NCI-H2227 (cell line): ENCODE results near the gene MX1.

ENCODE experiments used
- DNase-seq: peaks from one replicate; lab custom pipeline; 2025; ENCODE audit not compliant: unreplicated experiment; lab: John Stamatoyannopoulos, UW

The MX1 gene

GRCh38 chr21:41458559-41458958, 32.5 kb downstream of the MX1 start:
- DNase-seq, result no peak

- DNase-seq, result no peak
These were observed 34.0 kb downstream of the MX1 start for GRCh38 chr21:41459884-41460534.

- DNase-seq, result peak; percentile 49
These were observed 34.8 kb downstream of the MX1 start for GRCh38 chr21:41460578-41461527.

- no peak for DNase-seq
These were observed 39.2 kb downstream of the MX1 start for GRCh38 chr21:41465176-41465781.

GRCh38 chr21:41466024-41466820, 40.2 kb downstream of the MX1 start:
- no peak for DNase-seq

- DNase-seq, result no peak
These were observed 44.0 kb downstream of the MX1 start for GRCh38 chr21:41470054-41470453.

GRCh38 chr21:41472753-41473548, 46.9 kb downstream of the MX1 start:
- no peak for DNase-seq

- DNase-seq, result no peak
These were observed 49.8 kb downstream of the MX1 start for GRCh38 chr21:41475714-41476420.

- no peak for DNase-seq
These were observed 51.7 kb downstream of the MX1 start for GRCh38 chr21:41477641-41478318.

- DNase-seq, result no peak
These were observed 52.5 kb downstream of the MX1 start for GRCh38 chr21:41478319-41479177.

- DNase-seq, result no peak
These were observed 53.6 kb downstream of the MX1 start for GRCh38 chr21:41479686-41480085.

- no peak for DNase-seq
These were observed 54.1 kb downstream of the MX1 start for GRCh38 chr21:41480086-41480690.

GRCh38 chr21:41481191-41481590, 55.2 kb downstream of the MX1 start:
- no peak for DNase-seq

GRCh38 chr21:41482301-41482700, 56.3 kb downstream of the MX1 start:
- DNase-seq, result no peak

GRCh38 chr21:41482980-41483379, 56.9 kb downstream of the MX1 start:
- no peak for DNase-seq

GRCh38 chr21:41483415-41483814, 57.4 kb downstream of the MX1 start:
- no peak for DNase-seq

- no peak for DNase-seq
These were observed 57.9 kb downstream of the MX1 start for GRCh38 chr21:41483973-41484372.

- DNase-seq, result no peak
These were observed 61.0 kb downstream of the MX1 start for GRCh38 chr21:41487082-41487481.
